Rectal smooth muscle tissue (tissue), 1 donor: Measurements from ENCODE around the gene CIZ1.
A peak's percentile ranks its signal among the peaks of the same experiment; 100 is the strongest.
"Not testable (repeated sequence)": the region's sequence is repeated elsewhere in the genome, so short reads cannot be mapped to it uniquely, and the experiment has no call there.

ENCODE experiments used
- H3K27ac ChIP-seq: one replicate; pipeline ENCODE4 v1.7.0; 2013; ENCODE audit warnings: low read depth, low read length, inconsistent platforms
- H3K27me3 ChIP-seq: one replicate; pipeline ENCODE4 v1.7.0; 2013; ENCODE audit warnings: low read length; ENCODE audit not compliant: control insufficient read depth, insufficient read depth
- H3K36me3 ChIP-seq: one replicate; pipeline ENCODE4 v1.7.0; 2013; ENCODE audit warnings: low read length; ENCODE audit not compliant: control insufficient read depth, insufficient read depth
- H3K4me1 ChIP-seq: one replicate; pipeline ENCODE4 v1.7.0; 2013; ENCODE audit warnings: low read length; ENCODE audit not compliant: control insufficient read depth, insufficient read depth
- H3K4me3 ChIP-seq: one replicate; pipeline ENCODE4 v1.7.0; 2013; ENCODE audit warnings: low read length
- H3K9ac ChIP-seq: one replicate; pipeline ENCODE4 v1.7.0; 2013; ENCODE audit warnings: low read length

The CIZ1 gene

DNA sequence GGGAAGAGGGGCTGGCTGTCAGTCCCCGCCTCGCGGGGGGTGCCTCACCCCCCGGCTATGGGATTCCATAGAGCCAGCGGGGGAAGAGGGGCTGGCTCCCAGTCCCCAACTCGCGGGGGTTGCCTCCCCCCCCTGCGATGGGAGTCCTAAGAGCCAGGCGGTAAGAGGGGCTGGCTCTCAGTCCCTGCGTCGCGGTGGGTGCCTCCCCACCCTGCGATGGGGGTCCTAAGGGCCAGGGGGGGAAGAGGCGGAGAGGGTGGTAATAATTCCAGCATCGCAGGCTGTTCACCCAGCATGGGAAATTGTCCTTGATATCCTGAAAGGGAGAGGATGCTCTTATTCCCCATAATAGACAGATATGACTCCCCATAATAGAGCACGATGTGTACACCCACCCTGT is 51.8 kb downstream of the CIZ1 start:
- Histone ChIP-seq H3K36me3 (no peaks in the 10 kb centered on the region), H3K4me1 (no peaks in the 10 kb centered on the region), H3K9ac (no peak overlapping the region), H3K27ac (no peak overlapping the region), H3K4me3 (no peak overlapping the region), H3K27me3 (no peaks in the 10 kb centered on the region)

GRCh38 chr9:128138001-128138400 is 53.4 kb downstream of the CIZ1 start:
- Histone ChIP-seq H3K4me1 (no peaks in the 10 kb centered on the region), H3K27ac (no peak overlapping the region), H3K36me3 (no peaks in the 10 kb centered on the region), H3K9ac (no peak overlapping the region), H3K27me3 (no peaks in the 10 kb centered on the region), H3K4me3 (no peak overlapping the region)

DNA sequence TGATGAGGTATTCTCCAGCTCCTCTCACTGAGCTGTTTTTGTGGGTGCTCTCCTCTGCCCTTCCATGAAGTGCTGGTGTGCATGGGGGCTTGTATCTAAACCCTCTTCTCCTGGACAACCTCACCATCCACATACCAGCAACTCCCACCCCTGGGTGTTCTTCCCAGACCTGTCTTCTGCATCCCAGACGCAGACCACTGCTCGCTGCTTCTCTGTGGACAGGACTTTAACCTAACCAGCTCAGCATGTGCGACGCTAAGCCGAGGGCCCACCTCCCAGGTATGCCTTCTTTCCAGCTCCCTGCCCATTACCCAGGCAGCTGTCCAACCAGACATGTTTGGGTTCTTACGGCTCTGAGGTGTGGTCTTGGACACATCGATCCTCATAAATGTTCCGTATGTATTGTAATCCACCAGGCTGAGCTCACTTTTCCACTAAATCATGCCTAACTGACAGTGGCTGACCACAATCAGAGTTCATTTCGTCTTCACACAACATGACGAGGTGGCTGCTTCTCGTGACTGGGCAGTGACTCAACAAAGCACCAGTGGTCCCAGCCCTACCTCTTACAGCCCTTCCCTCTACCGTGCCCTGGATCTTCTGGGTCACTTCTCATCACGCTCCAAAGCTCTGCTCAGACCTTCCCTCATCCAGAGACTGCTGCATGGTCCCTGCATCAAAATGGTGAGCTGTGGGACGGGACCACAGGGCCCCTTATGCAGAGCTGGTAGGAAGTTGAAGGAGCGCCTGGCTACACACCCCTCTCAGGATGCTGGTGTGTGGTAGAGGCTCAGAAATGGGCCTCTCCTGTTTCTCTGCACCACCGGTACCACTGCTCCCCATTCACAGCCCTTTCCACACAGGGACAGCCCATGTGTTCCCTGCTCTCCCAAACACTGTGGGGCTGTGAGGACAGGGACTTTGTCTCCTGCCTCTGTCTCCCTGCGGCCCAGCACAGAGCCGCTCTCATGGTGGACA is 54.3 kb downstream of the CIZ1 start:
- Histone ChIP-seq H3K36me3 (no peaks in the 10 kb centered on the region), H3K4me3 (no peak overlapping the region), H3K4me1 (no peaks in the 10 kb centered on the region), H3K27me3 (no peaks in the 10 kb centered on the region), H3K27ac (no peak overlapping the region), H3K9ac (no peak overlapping the region)

DNA sequence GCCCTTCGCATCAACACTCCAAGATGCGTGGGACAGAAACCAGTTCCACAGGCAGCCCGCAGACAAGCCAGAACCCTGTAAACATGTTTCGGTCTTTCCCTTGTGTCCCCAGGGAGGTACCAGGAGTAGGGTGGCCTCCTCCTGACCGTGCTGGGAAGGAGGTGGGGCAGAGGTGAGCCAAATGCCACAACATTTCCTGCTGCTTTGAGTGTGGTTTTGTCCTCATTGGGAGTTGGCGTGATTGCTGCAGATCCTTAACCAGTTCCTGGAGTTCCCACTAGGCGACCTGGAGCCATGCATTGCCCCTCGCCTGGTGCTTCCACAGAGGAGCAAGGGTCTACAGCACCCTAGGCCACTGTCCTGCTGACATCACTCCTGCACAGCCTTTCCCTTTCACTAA is 55.8 kb downstream of the CIZ1 start:
- not testable (repeated sequence) for H3K4me3 ChIP-seq, H3K4me1 ChIP-seq, H3K27ac ChIP-seq, H3K36me3 ChIP-seq, H3K9ac ChIP-seq, H3K27me3 ChIP-seq

DNA sequence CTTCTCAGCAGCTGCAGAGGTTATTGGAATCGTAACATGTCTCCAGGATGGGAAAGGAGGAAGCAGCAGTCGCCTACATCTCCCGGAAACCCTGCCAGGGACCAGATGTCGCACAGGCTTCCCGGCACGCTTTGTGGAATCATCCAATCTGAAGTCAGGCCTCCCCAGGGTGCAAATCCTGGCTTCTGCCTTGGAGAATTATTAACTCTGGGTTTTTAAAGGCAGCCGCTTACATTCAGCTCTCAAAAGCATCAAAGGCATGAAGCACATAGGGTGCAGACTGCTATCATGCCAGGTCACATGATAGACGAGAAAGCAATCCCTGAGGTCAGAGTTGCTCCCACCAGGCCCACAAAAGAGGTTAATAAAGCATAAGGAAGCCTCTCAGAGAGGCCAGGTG is 59.2 kb downstream of the CIZ1 start:
- not testable (repeated sequence) for H3K27me3 ChIP-seq

DNA sequence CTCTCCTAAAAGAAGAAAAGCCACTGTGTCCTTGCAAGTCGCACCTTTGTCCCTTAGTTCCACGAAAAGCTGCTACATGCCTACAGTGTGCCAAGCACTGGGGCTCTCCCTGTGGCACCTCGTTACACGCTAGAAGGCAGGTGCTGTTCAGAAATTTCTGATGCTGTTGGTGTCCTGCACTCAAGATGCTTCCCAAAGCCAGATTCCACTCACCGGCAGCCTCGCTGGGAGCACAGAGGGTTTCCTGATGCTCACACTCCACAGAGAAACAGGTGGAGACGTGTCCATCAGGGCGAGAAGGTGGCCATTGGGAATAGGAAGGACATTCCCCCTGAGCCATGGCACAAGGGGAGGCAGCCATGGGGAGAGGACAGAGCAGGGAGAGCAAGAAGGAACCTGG is 60.0 kb downstream of the CIZ1 start:
- H3K36me3 ChIP-seq, H3K27me3 ChIP-seq, H3K4me1 ChIP-seq, H3K27ac ChIP-seq, H3K4me3 ChIP-seq, H3K9ac ChIP-seq: not testable (repeated sequence)

More for the DNA sequence above, 59.2 kb downstream of the CIZ1 start:
- H3K4me3 ChIP-seq, H3K9ac ChIP-seq, H3K4me1 ChIP-seq, H3K36me3 ChIP-seq, H3K27ac ChIP-seq: not testable (repeated sequence)

DNA sequence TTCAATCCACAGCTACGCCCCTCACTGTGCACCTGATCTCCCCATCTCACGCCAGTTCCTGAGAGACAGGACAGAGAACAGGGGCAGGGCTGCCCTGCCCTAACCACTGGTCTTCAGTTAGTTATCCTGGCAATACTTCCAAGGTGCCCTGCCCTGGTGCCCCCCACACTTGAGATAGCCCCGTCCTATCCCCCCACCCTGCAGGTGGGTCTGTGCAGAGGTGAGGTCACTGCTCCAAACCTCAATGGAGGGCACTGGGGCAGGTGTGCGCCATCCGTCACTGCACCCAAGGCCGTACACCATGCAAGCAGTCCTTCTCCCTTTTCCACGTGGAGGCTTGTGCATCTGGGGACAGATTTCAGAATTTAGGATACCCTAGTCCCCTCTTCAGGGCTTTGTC is 60.7 kb downstream of the CIZ1 start:
- not testable (repeated sequence) for H3K27ac ChIP-seq, H3K4me3 ChIP-seq, H3K27me3 ChIP-seq, H3K36me3 ChIP-seq, H3K4me1 ChIP-seq, H3K9ac ChIP-seq

DNA sequence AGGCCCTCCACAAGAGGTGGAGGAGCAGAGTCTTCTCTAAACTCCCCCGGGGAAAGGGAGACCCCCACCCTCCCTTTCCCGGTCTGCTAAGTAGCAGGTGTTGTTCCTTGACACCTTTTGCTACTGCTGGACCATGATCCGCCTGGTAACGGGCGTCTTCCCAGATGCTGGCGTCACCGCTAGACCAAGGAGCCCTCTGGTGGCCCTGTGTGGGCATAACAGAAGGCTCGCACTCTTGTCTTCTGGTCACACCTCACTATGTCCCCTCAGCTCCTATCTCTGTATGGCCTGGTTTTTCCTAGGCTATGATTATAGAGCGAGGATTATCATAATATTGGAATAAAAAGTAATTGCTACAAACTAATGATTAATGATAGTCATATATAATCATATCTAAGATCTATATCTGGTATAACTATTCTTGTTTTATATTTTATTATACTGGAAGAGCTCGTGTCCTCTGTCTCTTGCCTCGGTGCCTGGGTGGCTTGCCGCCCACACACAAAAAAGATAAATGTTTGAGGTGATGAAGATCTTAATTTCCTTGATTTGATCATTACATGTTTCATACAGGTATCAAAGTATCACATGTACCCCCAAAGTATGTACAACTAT is 61.3 kb downstream of the CIZ1 start:
- H3K4me3 ChIP-seq, H3K36me3 ChIP-seq, H3K27me3 ChIP-seq, H3K9ac ChIP-seq, H3K4me1 ChIP-seq, H3K27ac ChIP-seq: not testable (repeated sequence)

DNA sequence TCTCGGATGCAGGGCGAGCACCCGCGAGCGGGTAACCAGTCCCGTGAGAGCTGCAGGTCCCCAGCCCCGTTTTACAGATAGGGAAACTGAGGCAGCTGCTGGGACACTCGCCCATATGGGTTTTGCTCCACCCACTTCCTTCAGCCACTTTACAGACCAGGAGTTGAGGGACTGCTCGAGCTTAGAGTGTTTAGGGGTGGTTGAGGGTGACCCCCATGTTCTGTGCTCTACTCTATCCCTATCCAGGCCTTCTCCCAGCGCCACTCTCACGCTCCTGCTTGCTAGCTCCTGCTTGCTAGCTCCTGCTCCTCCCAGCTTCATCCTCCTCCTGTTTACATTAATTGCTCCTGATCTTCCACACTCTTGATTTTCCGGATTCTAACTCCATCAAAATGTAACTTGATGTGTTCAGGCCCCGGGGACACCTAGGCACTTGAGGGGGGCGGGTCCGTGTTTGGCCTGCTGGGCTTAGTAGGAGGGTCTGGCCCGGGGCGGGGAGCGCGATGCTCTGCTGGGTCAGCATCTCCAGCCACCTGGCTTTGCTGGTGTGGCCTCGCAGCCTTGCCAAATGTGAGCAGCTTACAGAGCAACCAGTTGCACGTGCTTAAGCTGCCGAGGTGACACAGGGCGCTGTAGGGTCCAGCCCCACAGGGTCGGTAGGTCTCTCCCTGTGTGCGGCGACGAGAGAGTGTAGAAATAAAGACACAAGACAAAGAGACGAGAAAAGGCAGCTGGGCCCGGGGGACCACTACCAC is 62.4 kb downstream of the CIZ1 start:
- Histone ChIP-seq H3K27me3 (no peaks in the 10 kb centered on the region), H3K9ac (peak overlapping the region; percentile 81), H3K4me3 (peak overlapping the region; percentile 84), H3K36me3 (peaks cover 6% of the 10 kb centered on the region), H3K4me1 (peaks cover 9% of the 10 kb centered on the region), H3K27ac (peak overlapping the region; percentile 96)

GRCh38 chr9:128127990-128128835 is 63.2 kb downstream of the CIZ1 start:
- H3K4me1 ChIP-seq, result peaks cover 9% of the 10 kb centered on the region
- peak overlapping the region; percentile 96 for H3K27ac ChIP-seq
- H3K36me3 ChIP-seq, result peaks cover 10% of the 10 kb centered on the region
- peak overlapping the region; percentile 81 for H3K9ac ChIP-seq
- H3K4me3 ChIP-seq, result peak overlapping the region; percentile 84
- no peaks in the 10 kb centered on the region for H3K27me3 ChIP-seq

DNA sequence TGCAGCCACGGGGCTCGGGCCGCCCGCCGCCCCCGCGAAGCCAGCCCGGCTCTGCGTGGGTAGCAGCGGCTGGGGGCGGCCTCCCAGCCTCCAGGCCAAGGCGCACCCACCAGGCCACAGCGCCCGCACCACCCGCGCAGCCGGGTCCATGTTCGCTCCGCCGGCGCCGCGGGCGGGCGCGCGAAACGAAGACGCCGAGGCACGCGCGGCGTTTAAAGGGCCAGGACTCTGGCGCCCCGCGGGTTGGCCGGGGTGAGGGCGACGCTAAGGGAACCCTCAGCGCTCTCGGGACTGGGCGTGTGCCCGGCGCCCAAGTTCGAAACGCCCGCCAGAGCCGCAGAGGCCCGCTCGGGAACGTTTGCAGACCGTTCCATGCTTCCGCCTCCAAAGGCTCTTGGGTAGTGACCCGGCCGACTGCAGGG is 63.8 kb downstream of the CIZ1 start, which contains the start of gene PTGES2:
PTGES2 (minus strand) TSS at position 162 of the 422 bp plus-strand sequence; CDS start at position 150, 12 bp downstream.
- H3K27ac ChIP-seq, result peak within 1 kb of the TSS; percentile 96
- H3K4me1 ChIP-seq, result peaks cover 9% of the 10 kb centered on the region
- H3K4me3 ChIP-seq, result peak within 1 kb of the TSS; percentile 84

More for the DNA sequence above, 63.8 kb downstream of the CIZ1 start, which contains the start of gene PTGES2:
- H3K9ac ChIP-seq, result peak within 1 kb of the TSS; percentile 81
- H3K27me3 ChIP-seq, result no peaks in the 10 kb centered on the region
- H3K36me3 ChIP-seq, result peaks cover 11% of the 10 kb centered on the region
